ENCODE measurements around the gene ACACB. TPM values are rescaled to one million over a fixed set of nuclear protein-coding genes. Genes with fewer than 3 reads are reported as not detected.

ACACB gene
- total RNA-seq, result 12.1 and 12.9 TPM in 2 replicates

DNA sequence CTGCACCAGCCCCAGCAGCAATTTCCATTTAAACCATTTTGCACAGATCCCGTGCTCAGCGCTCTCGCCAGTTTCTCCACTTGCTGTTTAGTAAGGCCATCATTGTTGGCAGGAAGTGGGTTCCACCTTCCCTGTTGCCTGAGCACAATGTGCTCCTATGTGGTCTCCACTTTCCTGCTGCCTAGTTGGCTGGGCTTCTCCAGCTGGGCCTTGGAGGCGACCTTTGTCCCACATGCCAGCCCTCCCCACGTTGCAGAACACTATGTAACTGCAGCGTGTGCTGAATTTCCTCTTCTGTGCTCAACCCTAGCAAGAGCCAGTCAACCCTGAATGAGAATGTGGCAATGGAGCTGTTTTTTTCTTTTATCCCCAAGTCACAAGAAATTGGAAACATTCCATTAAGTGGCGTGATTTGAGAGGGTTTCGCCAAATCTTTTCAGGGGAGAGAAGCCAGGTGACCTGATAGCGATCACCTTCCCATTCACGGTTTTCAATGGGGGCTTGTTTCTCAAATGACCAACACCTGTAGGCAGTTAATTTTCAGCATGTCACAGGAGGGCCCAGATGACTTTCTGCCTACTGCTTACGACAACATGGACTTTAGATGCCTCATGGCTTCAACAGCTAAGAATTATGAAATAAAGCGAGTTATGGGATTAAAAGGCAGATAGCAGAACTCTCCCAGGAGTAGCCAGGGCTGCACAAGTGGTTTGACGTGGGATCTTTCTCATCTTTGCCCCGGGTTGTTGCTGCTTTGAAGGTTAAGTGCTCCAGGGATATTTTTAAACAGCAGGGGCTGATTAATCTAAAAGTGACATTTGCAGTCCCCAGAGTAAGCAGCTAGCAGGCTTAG lies at the start of gene ACACB:
Gene ACACB (plus strand): TSS at position 830 of the 853 bp plus-strand sequence. CDS start 22,819 bp downstream, outside the sequence.
- no peak within 1 kb of the TSS for H3K4me3 Mint-ChIP-seq (ENCODE audit: low read depth)
- intact Hi-C loops (cut with micrococcal nuclease), result no loop called here
- peaks cover 6% of the 10 kb centered on the region for H3K4me1 Mint-ChIP-seq (ENCODE audit: low read depth)
- H3K27ac Mint-ChIP-seq, result no peak within 1 kb of the TSS
- no peaks in the 10 kb centered on the region for H3K27me3 Mint-ChIP-seq (ENCODE audit: low read depth)
- no peaks in the 10 kb centered on the region for H3K36me3 Mint-ChIP-seq (ENCODE audit: low read depth)
- no peak for DNase-seq (ENCODE audit: low spot score)
- no peaks in the 10 kb centered on the region for H3K9me3 Mint-ChIP-seq

GRCh38 chr12:109069307-109070271 lies 46.8 kb upstream of the ACACB start:
- Mint-ChIP-seq H3K4me3 (ENCODE audit: low read depth) (no peak overlapping the region), H3K9me3 (no peaks in the 10 kb centered on the region), H3K27me3 (ENCODE audit: low read depth) (no peaks in the 10 kb centered on the region), H3K4me1 (ENCODE audit: low read depth) (no peaks in the 10 kb centered on the region), H3K27ac (no peak overlapping the region), H3K36me3 (ENCODE audit: low read depth) (peaks cover 12% of the 10 kb centered on the region)
- intact Hi-C loops (cut with micrococcal nuclease), result no loop called here
- no peak for DNase-seq (ENCODE audit: low spot score)

- Mint-ChIP-seq H3K4me1 (ENCODE audit: low read depth) (no peaks in the 10 kb centered on the region), H3K4me3 (ENCODE audit: low read depth) (no peak overlapping the region), H3K9me3 (peaks cover 8% of the 10 kb centered on the region), H3K27ac (no peak overlapping the region), H3K27me3 (ENCODE audit: low read depth) (no peaks in the 10 kb centered on the region), H3K36me3 (ENCODE audit: low read depth) (peaks cover 32% of the 10 kb centered on the region)
- no peak for DNase-seq (ENCODE audit: low spot score)
- intact Hi-C loops (cut with micrococcal nuclease), result no loop called here
These were observed 41.5 kb upstream of the ACACB start for GRCh38 chr12:109074866-109075265.

DNA sequence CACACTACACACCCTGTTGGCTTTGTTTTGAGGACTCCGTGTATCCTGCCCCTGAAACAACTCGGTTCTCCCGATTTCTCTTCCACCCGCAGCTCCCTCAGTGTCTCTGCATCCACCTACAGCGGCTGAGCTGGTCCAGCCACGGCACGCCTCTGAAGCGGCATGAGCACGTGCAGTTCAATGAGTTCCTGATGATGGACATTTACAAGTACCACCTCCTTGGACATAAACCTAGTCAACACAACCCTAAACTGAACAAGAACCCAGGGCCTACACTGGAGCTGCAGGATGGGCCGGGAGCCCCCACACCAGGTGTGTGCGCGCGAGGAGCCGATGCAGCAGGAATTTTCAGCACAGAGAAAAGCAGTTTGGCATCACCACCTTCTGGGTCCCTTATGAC lies 33.6 kb upstream of the ACACB start:
- Mint-ChIP-seq H3K4me3 (ENCODE audit: low read depth) (no peak overlapping the region), H3K27me3 (ENCODE audit: low read depth) (no peaks in the 10 kb centered on the region), H3K4me1 (ENCODE audit: low read depth) (no peaks in the 10 kb centered on the region), H3K36me3 (ENCODE audit: low read depth) (peaks cover 30% of the 10 kb centered on the region), H3K9me3 (peaks cover 8% of the 10 kb centered on the region), H3K27ac (no peak overlapping the region)
- intact Hi-C loops (cut with micrococcal nuclease), result no loop called here
- DNase-seq (ENCODE audit: low spot score), result no peak

DNA sequence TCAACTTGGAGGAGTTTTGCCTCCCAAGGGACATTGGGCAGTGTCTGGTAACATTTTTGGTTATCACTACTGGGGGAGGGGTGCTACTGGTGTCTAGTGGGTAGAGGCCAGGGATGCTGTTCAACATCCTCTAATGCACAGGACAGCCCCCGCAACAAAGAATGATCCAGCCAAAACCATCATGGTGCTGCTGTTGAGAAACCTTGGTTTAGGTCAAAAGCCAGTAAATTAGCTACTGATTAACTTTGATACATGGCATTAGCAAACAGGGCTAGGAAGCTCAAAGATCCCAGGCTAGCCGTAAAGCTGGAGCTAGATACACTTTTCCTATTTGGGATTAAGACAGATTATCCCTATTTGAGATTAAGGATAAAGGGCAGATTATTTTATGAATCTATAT lies 32.0 kb upstream of the ACACB start:
- Mint-ChIP-seq H3K9me3 (peaks cover 3% of the 10 kb centered on the region), H3K4me3 (ENCODE audit: low read depth) (no peak overlapping the region), H3K36me3 (ENCODE audit: low read depth) (peaks cover 35% of the 10 kb centered on the region), H3K27me3 (ENCODE audit: low read depth) (no peaks in the 10 kb centered on the region), H3K4me1 (ENCODE audit: low read depth) (no peaks in the 10 kb centered on the region), H3K27ac (no peak overlapping the region)
- DNase-seq (ENCODE audit: low spot score), result no peak
- intact Hi-C loops (cut with micrococcal nuclease), result no loop called here

GRCh38 chr12:109085590-109085989 lies 30.8 kb upstream of the ACACB start:
- Mint-ChIP-seq H3K4me1 (ENCODE audit: low read depth) (peaks cover 3% of the 10 kb centered on the region), H3K9me3 (no peaks in the 10 kb centered on the region), H3K27ac (no peak overlapping the region), H3K27me3 (ENCODE audit: low read depth) (no peaks in the 10 kb centered on the region), H3K36me3 (ENCODE audit: low read depth) (peaks cover 32% of the 10 kb centered on the region), H3K4me3 (ENCODE audit: low read depth) (no peak overlapping the region)
- intact Hi-C loops (cut with micrococcal nuclease), result no loop called here
- DNase-seq (ENCODE audit: low spot score), result no peak

DNA sequence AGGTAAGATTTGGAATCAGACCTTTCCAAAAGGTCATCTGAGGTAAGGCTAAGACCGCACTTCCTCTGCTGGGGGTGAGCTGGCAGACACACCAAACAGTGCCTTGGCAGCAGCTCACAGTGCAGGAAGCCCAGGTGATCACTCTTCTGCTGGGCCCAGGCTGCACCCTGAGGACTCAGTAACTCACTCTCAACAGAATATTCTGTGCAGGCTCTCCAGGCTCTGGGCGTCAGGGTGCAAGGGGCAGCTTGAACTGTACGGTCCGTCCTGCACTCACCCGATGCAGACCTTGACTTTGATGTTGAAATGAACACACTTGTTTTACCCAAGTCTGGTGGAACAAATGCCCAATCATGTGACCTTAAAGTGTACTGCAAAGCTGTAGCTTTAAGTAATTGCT lies 29.1 kb upstream of the ACACB start:
- H3K27me3 Mint-ChIP-seq (ENCODE audit: low read depth), result no peaks in the 10 kb centered on the region
- no peak overlapping the region for H3K27ac Mint-ChIP-seq
- intact Hi-C loops (cut with micrococcal nuclease), result no loop called here
- DNase-seq (ENCODE audit: low spot score), result no peak
- H3K4me3 Mint-ChIP-seq (ENCODE audit: low read depth), result no peak overlapping the region
- no peaks in the 10 kb centered on the region for H3K9me3 Mint-ChIP-seq
- H3K36me3 Mint-ChIP-seq (ENCODE audit: low read depth), result peaks cover 34% of the 10 kb centered on the region
- peaks cover 14% of the 10 kb centered on the region for H3K4me1 Mint-ChIP-seq (ENCODE audit: low read depth)

DNA sequence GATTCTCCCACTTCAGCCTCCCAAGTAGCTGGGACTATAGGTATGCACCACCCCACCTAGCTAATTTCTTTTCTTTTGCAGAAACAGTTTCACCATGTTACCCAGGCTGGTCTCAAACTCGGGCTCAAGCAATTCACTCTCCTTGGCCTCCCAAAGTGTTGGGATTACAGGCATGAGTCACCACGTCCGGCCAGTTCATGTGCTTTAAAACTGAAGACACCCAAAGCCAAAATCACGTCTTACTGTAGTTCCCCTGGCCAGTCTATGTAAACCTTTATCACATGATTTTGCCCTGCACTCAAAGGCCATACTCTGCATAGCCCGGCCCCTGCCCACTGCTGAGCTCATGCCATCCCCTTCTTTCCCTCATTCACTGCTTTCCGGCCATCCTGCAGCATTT lies 27.6 kb upstream of the ACACB start:
- peaks cover 30% of the 10 kb centered on the region for H3K4me1 Mint-ChIP-seq (ENCODE audit: low read depth)
- intact Hi-C loops (cut with micrococcal nuclease), result no loop called here
- H3K27ac Mint-ChIP-seq, result no peak overlapping the region
- no peaks in the 10 kb centered on the region for H3K9me3 Mint-ChIP-seq
- no peak for DNase-seq (ENCODE audit: low spot score)
- H3K4me3 Mint-ChIP-seq (ENCODE audit: low read depth), result no peak overlapping the region
- H3K36me3 Mint-ChIP-seq (ENCODE audit: low read depth), result peaks cover 35% of the 10 kb centered on the region
- no peaks in the 10 kb centered on the region for H3K27me3 Mint-ChIP-seq (ENCODE audit: low read depth)

GRCh38 chr12:109089683-109090082 lies 26.7 kb upstream of the ACACB start:
- Mint-ChIP-seq H3K27ac (no peak overlapping the region), H3K36me3 (ENCODE audit: low read depth) (peaks cover 35% of the 10 kb centered on the region), H3K9me3 (no peaks in the 10 kb centered on the region), H3K4me3 (ENCODE audit: low read depth) (no peak overlapping the region), H3K4me1 (ENCODE audit: low read depth) (peaks cover 31% of the 10 kb centered on the region), H3K27me3 (ENCODE audit: low read depth) (no peaks in the 10 kb centered on the region)
- intact Hi-C loops (cut with micrococcal nuclease), result loop anchor here (5.0 to 10.0 kb wide), 5 partner anchors 137 to 572 kb away; partner anchors contain the start of genes FICD, MMAB, MVK and SSH1
- DNase-seq (ENCODE audit: low spot score), result no peak

- no peak for DNase-seq (ENCODE audit: low spot score)
- no peaks in the 10 kb centered on the region for H3K9me3 Mint-ChIP-seq
- H3K4me1 Mint-ChIP-seq (ENCODE audit: low read depth), result peaks cover 33% of the 10 kb centered on the region
- peak overlapping the region; percentile 71 for H3K27ac Mint-ChIP-seq
- peak overlapping the region; percentile 77 for H3K4me3 Mint-ChIP-seq (ENCODE audit: low read depth)
- H3K36me3 Mint-ChIP-seq (ENCODE audit: low read depth), result peaks cover 28% of the 10 kb centered on the region
- H3K27me3 Mint-ChIP-seq (ENCODE audit: low read depth), result no peaks in the 10 kb centered on the region
- intact Hi-C loops (cut with micrococcal nuclease), result loop anchor here (1.0 to 10.0 kb wide), 8 partner anchors 39 to 575 kb away; partner anchors contain the start of genes FICD, MMAB, MVK and SSH1
These were observed 23.8 kb upstream of the ACACB start for GRCh38 chr12:109092497-109093021.

GRCh38 chr12:109093022-109093918 lies 23.1 kb upstream of the ACACB start, which contains the start of gene ALKBH2:
Gene ALKBH2, minus strand, starts transcription at chr12:109093472. Its CDS starts 686 bp downstream, at chr12:109092786.
- peak within 1 kb of the TSS; percentile 71 for H3K27ac Mint-ChIP-seq
- intact Hi-C loops (cut with micrococcal nuclease), result loop anchor here (1.0 to 10.0 kb wide), 8 partner anchors 40 to 576 kb away; partner anchors contain the start of genes FICD, MMAB, MVK and SSH1
- H3K9me3 Mint-ChIP-seq, result no peaks in the 10 kb centered on the region

GRCh38 chr12:109097140-109097434 lies 19.3 kb upstream of the ACACB start:
- no peak for DNase-seq (ENCODE audit: low spot score)
- Mint-ChIP-seq H3K4me3 (ENCODE audit: low read depth) (peak overlapping the region; percentile 89), H3K27me3 (ENCODE audit: low read depth) (no peaks in the 10 kb centered on the region), H3K9me3 (no peaks in the 10 kb centered on the region), H3K27ac (peak overlapping the region; percentile 71), H3K36me3 (ENCODE audit: low read depth) (peaks cover 39% of the 10 kb centered on the region), H3K4me1 (ENCODE audit: low read depth) (peaks cover 40% of the 10 kb centered on the region)
- intact Hi-C loops (cut with micrococcal nuclease), result loop anchor here (2.0 to 10.0 kb wide), 4 partner anchors 242 to 478 kb away; partner anchors contain the start of genes MMAB, MVK, SELPLG and SSH1

More at GRCh38 chr12:109093022-109093918, 23.1 kb upstream of the ACACB start, which contains the start of gene ALKBH2:
- H3K4me3 Mint-ChIP-seq (ENCODE audit: low read depth), result peak within 1 kb of the TSS; percentile 77
- H3K36me3 Mint-ChIP-seq (ENCODE audit: low read depth), result peaks cover 26% of the 10 kb centered on the region
- peaks cover 33% of the 10 kb centered on the region for H3K4me1 Mint-ChIP-seq (ENCODE audit: low read depth)
- DNase-seq (ENCODE audit: low spot score), result peak; percentile 90
- no peaks in the 10 kb centered on the region for H3K27me3 Mint-ChIP-seq (ENCODE audit: low read depth)

Measured in activated T-helper 2 cell treated with anti-CD3 and anti-CD28 coated beads, Interferon-gamma antibody, Interleukin-2, Interleukin-4, amounts not matched to agents 10 μg/mL and 5 μg/mL and 100 μg/mL, durations not matched to agents 14 hours and 24 hours and 36 hours (primary cell).